MCF 10A (cell line): ENCODE measurements around the gene WTIP. TPM values are rescaled to one million over a fixed set of nuclear protein-coding genes. Genes with fewer than 3 reads are reported as not detected.

Experiments
- BruUV-seq: library from RNA; stranded (reverse); fragments of 400-500 nt; replicated peaks from 2 replicates; lab custom pipeline; 2021; lab: Mats Ljungman, UMichigan
- CTCF ChIA-PET: fragments of 300-600 bp; sonication (Branson Sonifier 250); formaldehyde crosslinking; extraction: SDS; loops from one replicate; lab custom pipeline; 2021; ENCODE audit warnings: antibody characterized with exemption, inconsistent platforms; lab: Yijun Ruan, JAX
- POLR2A ChIA-PET: fragments of 300-600, 350-650 bp; sonication (Branson Sonifier 250); formaldehyde crosslinking; extraction: SDS; loops from one replicate; lab custom pipeline; 2020; ENCODE audit warnings: antibody characterized with exemption, inconsistent platforms; lab: Yijun Ruan, JAX
- DNase-seq: peaks from one replicate; pipeline ENCODE4 v3.0.0-alpha.2; 2018; ENCODE audit not compliant: unreplicated experiment
- H3K27ac Mint-ChIP-seq: one replicate; pipeline ENCODE4 v1.8.0; 2022; ENCODE audit warnings: mild to moderate bottlenecking, low read depth, mixed read lengths; ENCODE audit not compliant: unreplicated experiment
- H3K27me3 Mint-ChIP-seq: one replicate; pipeline ENCODE4 v1.8.0; 2022; ENCODE audit warnings: mixed read lengths; ENCODE audit not compliant: insufficient read depth, unreplicated experiment
- H3K36me3 Mint-ChIP-seq: one replicate; pipeline ENCODE4 v1.8.0; 2022; ENCODE audit warnings: mild to moderate bottlenecking, moderate library complexity, mixed read lengths; ENCODE audit not compliant: insufficient read depth, unreplicated experiment
- H3K4me1 Mint-ChIP-seq: one replicate; pipeline ENCODE4 v1.8.0; 2022; ENCODE audit warnings: mixed read lengths; ENCODE audit not compliant: insufficient read depth, unreplicated experiment
- H3K4me3 Mint-ChIP-seq: one replicate; pipeline ENCODE4 v1.8.0; 2022; ENCODE audit warnings: mild to moderate bottlenecking, moderate library complexity, mixed read lengths; ENCODE audit not compliant: unreplicated experiment
- H3K9me3 Mint-ChIP-seq: one replicate; pipeline ENCODE4 v1.8.0; 2022; ENCODE audit warnings: mixed read lengths; ENCODE audit not compliant: unreplicated experiment
- CTCF ChIP-seq: fragments of 200-600 bp; IDR thresholded peaks from one replicate; pipeline ENCODE4 v1.8.0; 2022; ENCODE audit warnings: antibody characterized with exemption, mild to moderate bottlenecking; ENCODE audit not compliant: unreplicated experiment
- intact Hi-C: fragments of 100-400 bp; cut with micrococcal nuclease; formaldehyde crosslinking; loops from 2 replicates; pipeline ENCODE4 v1.14.1; 2022
- total RNA-seq: library from RNA; stranded (reverse); gene quantifications from 2 replicates; pipeline ENCODE4 v1.2.3, GENCODE V29; 2022

The WTIP gene
- total RNA-seq, 1 experiment from 2014 or later, result 22.6 TPM

DNA sequence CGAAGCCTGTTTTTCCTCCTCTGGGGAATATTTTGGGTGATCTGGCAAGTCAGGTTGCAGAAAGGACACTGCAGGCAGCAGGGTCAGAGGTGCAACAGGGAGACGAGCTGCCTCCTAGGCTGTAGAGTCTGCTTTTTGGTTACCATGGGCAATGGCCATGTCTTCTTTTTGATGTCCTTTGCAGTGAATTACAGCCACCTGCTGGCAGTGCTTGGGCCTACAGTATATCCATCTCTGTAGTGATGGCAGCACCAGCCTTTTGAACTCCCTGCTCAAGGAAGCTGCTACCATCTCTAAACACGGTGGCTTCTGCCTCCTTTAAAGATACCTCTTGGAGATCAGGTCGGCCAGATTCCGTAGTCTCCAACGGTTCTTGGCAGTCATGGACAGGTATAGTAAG, 73.9 kb downstream of the WTIP start:
- no peaks in the 10 kb centered on the region for H3K27me3 Mint-ChIP-seq
- intact Hi-C loops, result no loop called here
- H3K4me3 Mint-ChIP-seq, result no peak overlapping the region
- peak; percentile 14 for TF ChIP-seq CTCF
- CTCF ChIA-PET, result interaction anchor here (0.8 to 1.8 kb wide), 3 partner anchors 30 to 157 kb away, joined by 3 to 5 read pairs (median 3); no protein-coding TSS in a partner anchor
- no peaks in the 10 kb centered on the region for H3K4me1 Mint-ChIP-seq
- POLR2A ChIA-PET, result no interaction called here
- H3K9me3 Mint-ChIP-seq, result peaks cover 7% of the 10 kb centered on the region
- no peaks in the 10 kb centered on the region for H3K36me3 Mint-ChIP-seq
- DNase-seq, result peak; percentile 35
- H3K27ac Mint-ChIP-seq, result no peak overlapping the region
- no TSS peak for BruUV-seq

GRCh38 chr19:34556488-34556887, 74.9 kb downstream of the WTIP start:
- intact Hi-C loops, result no loop called here
- peak; percentile 37 for DNase-seq
- CTCF ChIA-PET, result interaction anchor here (0.7 to 1.0 kb wide), 2 partner anchors 153 to 156 kb away, joined by 3 to 5 read pairs; no protein-coding TSS in a partner anchor
- H3K27ac Mint-ChIP-seq, result no peak overlapping the region
- H3K36me3 Mint-ChIP-seq, result no peaks in the 10 kb centered on the region
- peaks cover 8% of the 10 kb centered on the region for H3K9me3 Mint-ChIP-seq
- no peak overlapping the region for H3K4me3 Mint-ChIP-seq
- no peaks in the 10 kb centered on the region for H3K27me3 Mint-ChIP-seq
- no TSS peak for BruUV-seq
- no peaks in the 10 kb centered on the region for H3K4me1 Mint-ChIP-seq
- POLR2A ChIA-PET, result interaction anchor here (0.6 kb wide), 1 partner anchor 355 kb away, joined by 3 read pairs; no protein-coding TSS in a partner anchor
- TF ChIP-seq CTCF, result peak; percentile 22

DNA sequence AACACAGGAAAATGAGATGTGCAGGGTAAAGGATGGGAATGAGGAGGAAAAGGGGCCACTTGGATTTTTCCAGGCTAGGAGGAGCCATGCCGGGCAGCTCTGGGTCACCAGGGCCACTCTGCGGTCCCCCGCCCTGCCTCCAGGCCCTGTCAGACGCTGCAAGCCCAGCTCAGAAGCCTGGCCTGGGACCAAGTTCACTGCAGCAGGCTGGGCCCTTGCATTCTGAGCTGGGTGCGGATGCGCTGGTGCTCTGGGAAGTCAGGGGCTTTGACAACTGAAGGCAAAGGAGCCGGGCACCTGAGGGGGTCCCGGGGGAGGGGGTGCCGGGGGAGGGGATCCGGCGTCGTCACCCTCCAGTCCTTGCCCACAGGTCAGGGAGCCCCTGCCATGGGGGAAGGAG, 77.5 kb downstream of the WTIP start:
- no TSS peak for BruUV-seq
- no peaks in the 10 kb centered on the region for H3K36me3 Mint-ChIP-seq
- CTCF ChIA-PET, result no interaction called here
- H3K27me3 Mint-ChIP-seq, result no peaks in the 10 kb centered on the region
- intact Hi-C loops, result no loop called here
- POLR2A ChIA-PET, result interaction anchor here (0.6 to 0.7 kb wide), 2 partner anchors 84 to 820 kb away, joined by 3 to 4 read pairs; no protein-coding TSS in a partner anchor
- no peak for DNase-seq
- no peaks in the 10 kb centered on the region for H3K4me1 Mint-ChIP-seq
- no peak overlapping the region for H3K27ac Mint-ChIP-seq
- no peak for TF ChIP-seq CTCF
- peaks cover 8% of the 10 kb centered on the region for H3K9me3 Mint-ChIP-seq
- no peak overlapping the region for H3K4me3 Mint-ChIP-seq

GRCh38 chr19:34560229-34560628, 78.7 kb downstream of the WTIP start:
- H3K27me3 Mint-ChIP-seq, result no peaks in the 10 kb centered on the region
- H3K27ac Mint-ChIP-seq, result no peak overlapping the region
- peaks cover 14% of the 10 kb centered on the region for H3K9me3 Mint-ChIP-seq
- POLR2A ChIA-PET, result no interaction called here
- DNase-seq, result no peak
- H3K4me1 Mint-ChIP-seq, result no peaks in the 10 kb centered on the region
- CTCF ChIA-PET, result no interaction called here
- H3K4me3 Mint-ChIP-seq, result no peak overlapping the region
- no peak for TF ChIP-seq CTCF
- BruUV-seq, result no TSS peak
- intact Hi-C loops, result no loop called here
- H3K36me3 Mint-ChIP-seq, result no peaks in the 10 kb centered on the region

Other genes with a start within 250 kb of the WTIP start
- 12.8 and 19.1 TPM in 2 replicates for gene GARRE1, start 227.2 kb upstream of the WTIP start, total RNA-seq
- gene GPI, start 116.6 kb upstream of the WTIP start, total RNA-seq, result 139 and 201 TPM in 2 replicates
- 11.1 and 24.4 TPM in 2 replicates for gene PDCD2L, start 77.4 kb upstream of the WTIP start, total RNA-seq
- gene UBA2, start 53.4 kb upstream of the WTIP start, total RNA-seq, result 118 and 126 TPM in 2 replicates
- gene SCGB2B2, start 195.4 kb downstream of the WTIP start, total RNA-seq, result not detected in 2 replicates
- gene ZNF302, start 195.9 kb downstream of the WTIP start, total RNA-seq, result 3.9 and 4.9 TPM in 2 replicates